A673 (cell line): ENCODE data around the gene C1orf21.

Experiments
- EZH2 ChIP-seq: fragments of 200-600 bp; sonication (generic); IDR thresholded peaks from 2 replicates; pipeline ENCODE4 v1.6.1; 2017; ENCODE audit warnings: borderline replicate concordance, low read depth, mild to moderate bottlenecking, mixed read lengths, antibody characterized with exemption, low read length; ENCODE audit not compliant: poor library complexity, severe bottlenecking
- TF ChIP-seq, protein P1 (sequence below): fragments of 300-800, 200-600 bp; sonication (generic); conservative IDR thresholded peaks from 2 replicates; pipeline ENCODE4 v1.5.1; 2017; ENCODE audit warnings: low read depth, mild to moderate bottlenecking, antibody characterized with exemption, low read length, moderate library complexity, mixed read lengths

DNA sequence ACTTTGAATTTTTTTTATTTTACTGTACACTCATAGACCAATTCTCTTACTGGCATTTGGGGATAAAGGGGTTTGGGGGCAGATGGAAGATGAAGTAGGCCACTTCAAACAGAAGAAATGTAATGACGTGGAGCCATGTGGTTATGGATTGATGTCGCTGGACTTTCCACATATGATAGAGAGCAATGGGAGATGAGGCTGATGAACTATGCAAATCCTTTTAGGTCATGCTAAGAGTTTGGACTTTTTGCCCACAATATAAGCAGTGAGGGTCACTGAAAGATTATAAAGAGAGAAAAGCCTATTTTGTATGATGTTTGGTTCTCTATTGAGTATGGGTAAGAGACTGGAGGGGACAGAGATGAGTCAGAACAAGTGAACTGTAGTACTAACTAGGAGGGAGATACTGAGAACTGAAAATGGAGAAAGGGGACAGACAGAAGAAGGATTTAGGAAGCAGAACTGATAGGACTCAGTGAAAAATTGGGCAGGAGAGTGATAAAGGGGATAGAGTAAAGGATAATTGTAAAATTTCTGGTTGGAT lies 9.2 kb downstream of the C1orf21 start:
- TF ChIP-seq, protein P1, sequence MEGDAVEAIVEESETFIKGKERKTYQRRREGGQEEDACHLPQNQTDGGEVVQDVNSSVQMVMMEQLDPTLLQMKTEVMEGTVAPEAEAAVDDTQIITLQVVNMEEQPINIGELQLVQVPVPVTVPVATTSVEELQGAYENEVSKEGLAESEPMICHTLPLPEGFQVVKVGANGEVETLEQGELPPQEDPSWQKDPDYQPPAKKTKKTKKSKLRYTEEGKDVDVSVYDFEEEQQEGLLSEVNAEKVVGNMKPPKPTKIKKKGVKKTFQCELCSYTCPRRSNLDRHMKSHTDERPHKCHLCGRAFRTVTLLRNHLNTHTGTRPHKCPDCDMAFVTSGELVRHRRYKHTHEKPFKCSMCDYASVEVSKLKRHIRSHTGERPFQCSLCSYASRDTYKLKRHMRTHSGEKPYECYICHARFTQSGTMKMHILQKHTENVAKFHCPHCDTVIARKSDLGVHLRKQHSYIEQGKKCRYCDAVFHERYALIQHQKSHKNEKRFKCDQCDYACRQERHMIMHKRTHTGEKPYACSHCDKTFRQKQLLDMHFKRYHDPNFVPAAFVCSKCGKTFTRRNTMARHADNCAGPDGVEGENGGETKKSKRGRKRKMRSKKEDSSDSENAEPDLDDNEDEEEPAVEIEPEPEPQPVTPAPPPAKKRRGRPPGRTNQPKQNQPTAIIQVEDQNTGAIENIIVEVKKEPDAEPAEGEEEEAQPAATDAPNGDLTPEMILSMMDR = no peak
- TF ChIP-seq EZH2 = no peak
